NCI-H2196 treated with DMSO at 0.1 percent for 48 hours (cell line): Measurements from ENCODE around the gene OR4K14.
"Not testable (repeated sequence)": the region's sequence is repeated elsewhere in the genome, so short reads cannot be mapped to it uniquely, and the experiment has no call there.

ENCODE experiments used
- DNase-seq: peaks from one replicate; lab custom pipeline; 2025; ENCODE audit not compliant: unreplicated experiment; lab: John Stamatoyannopoulos, UW

OR4K14 gene

GRCh38 chr14:20019257-20019865 is at the start of gene OR4K14:
TSS of gene OR4K14 (minus strand) at chr14:20019307. CDS start at chr14:20015193, 4,114 bp downstream.
- no peak for DNase-seq

- no peak for DNase-seq
Measured at GRCh38 chr14:20059745-20060144, 40.6 kb upstream of the OR4K14 start, which contains the start of gene OR4L1. TSS of gene OR4L1 (plus strand) at chr14:20060045. CDS start at chr14:20060045, 0 bp downstream.

GRCh38 chr14:20048202-20048601 is 29.1 kb upstream of the OR4K14 start:
- no peak for DNase-seq

GRCh38 chr14:20044243-20044642 is 25.1 kb upstream of the OR4K14 start:
- DNase-seq = no peak

- no peak for DNase-seq
Measured at GRCh38 chr14:20035938-20036337, 16.8 kb upstream of the OR4K14 start, which contains the start of gene OR4K13. TSS of gene OR4K13 (minus strand) at chr14:20036038. CDS start at chr14:20034758, 1,280 bp downstream.

DNA sequence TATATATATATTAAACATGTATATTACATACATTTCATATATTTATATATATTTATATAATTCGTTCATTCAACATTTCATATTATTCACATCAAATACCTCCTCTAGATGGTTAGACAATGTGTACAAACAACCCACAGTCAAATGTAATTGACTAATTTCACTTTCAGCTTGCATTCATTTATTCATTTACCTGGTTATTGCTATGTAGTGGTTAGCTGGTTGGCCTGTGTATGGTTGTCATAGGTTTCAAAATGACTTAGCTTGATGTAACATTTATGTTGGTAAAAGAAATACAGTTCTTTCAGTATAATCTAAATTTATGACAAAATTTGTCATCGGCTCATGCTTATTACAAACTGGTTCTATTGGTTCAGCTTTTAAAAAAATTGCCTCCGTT is 16.3 kb upstream of the OR4K14 start:
- DNase-seq = no peak

GRCh38 chr14:20031058-20031457 is 12.0 kb upstream of the OR4K14 start:
- DNase-seq = no peak

DNA sequence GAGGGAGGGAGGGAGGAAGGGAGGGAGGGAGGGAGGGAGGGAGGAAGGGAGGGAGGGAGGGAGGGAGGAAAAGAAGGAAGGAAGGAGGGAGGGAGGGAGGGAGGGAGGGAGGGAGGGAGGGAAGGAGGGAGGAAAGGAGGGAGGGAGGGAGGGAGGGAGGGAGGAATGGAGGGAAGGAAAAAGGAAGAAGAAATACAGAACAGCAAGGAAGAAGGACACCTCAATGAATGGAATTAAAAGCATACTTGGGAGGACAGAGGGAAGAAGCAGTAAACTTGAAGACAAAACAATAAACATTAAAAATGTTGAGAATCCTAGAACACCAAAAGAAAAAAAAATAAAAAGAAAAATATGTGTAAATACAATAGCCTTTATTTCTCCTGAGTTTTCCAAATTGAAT is 11.0 kb downstream of the OR4K14 start:
- DNase-seq = no peak

DNA sequence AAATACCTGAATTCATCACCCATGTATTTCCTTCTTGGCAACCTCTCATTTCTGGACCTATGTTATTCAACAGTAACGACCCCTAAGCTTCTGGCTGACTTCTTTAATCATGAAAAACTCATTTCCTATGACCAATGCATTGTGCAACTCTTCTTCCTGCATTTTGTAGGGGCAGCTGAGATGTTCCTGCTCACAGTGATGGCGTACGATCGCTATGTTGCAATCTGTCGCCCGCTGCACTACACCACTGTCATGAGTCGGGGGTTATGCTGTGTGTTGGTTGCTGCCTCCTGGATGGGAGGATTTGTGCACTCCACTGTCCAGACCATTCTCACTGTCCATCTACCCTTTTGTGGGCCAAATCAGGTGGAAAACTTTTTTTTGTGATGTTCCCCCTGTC is 16.8 kb downstream of the OR4K14 start:
- DNase-seq = no peak

DNA sequence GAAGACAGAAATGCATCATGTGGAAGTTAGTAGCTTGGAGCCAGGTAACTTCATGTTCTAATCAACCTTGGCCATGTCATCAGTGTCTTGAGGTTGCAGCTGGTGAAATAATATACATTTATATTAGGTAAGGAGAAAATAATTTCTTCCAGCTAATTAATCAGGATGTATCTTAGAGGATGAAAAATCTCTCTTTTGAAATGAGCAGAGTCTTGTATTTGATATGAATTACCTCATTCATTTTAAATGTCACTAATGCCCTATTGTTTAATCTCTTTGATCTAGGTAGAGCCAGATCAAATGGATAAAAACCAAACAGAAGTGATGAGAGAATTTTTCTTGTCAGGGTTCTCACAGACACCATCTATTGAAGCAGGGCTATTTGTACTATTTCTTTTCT is 17.2 kb downstream of the OR4K14 start, which contains the start of gene OR4Q2:
TSS of gene OR4Q2 (plus strand) at position 301 of the 400 bp plus-strand sequence.
- DNase-seq = no peak

- no peak for DNase-seq
Measured at GRCh38 chr14:19993438-19993837, 25.7 kb downstream of the OR4K14 start.

DNA sequence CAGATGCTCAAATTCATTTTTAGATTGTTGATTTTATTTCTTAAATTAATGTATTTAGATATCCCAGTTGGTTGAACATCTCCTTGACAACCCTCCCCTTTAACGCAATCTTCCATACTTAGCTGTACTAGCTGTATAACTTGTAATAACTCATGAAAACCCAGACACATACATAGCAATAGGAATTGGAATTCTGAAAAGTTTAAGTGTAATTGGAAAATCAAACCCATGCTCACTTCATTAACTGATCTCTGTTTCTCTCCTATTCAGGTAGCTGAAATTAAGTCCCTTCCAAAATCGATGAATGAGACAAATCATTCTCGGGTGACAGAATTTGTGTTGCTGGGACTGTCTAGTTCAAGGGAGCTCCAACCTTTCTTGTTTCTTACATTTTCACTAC is 43.8 kb downstream of the OR4K14 start, which contains the start of gene OR4K15:
TSS of gene OR4K15 (plus strand) at position 301 of the 400 bp plus-strand sequence. CDS start at position 301, 0 bp downstream.
- DNase-seq = no peak

DNA sequence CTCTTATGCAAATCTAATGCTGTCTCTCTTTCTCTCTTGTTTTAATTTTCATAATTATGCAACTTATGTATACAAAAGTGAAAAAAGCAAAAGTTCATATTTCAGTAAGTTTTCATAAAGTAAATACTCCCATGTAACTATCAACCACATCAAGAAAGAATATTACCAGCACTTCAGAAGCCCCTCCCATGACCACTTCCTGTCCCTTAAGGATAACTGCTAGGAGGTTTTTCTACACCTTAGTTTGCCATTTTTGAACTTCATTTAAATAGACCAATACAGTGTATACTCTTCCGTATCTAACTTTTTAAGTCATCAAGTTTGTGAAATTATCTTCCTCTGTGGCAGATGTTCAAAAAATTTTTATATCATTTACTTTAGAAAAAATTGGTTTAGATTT is 44.3 kb downstream of the OR4K14 start:
- DNase-seq = no peak

DNA sequence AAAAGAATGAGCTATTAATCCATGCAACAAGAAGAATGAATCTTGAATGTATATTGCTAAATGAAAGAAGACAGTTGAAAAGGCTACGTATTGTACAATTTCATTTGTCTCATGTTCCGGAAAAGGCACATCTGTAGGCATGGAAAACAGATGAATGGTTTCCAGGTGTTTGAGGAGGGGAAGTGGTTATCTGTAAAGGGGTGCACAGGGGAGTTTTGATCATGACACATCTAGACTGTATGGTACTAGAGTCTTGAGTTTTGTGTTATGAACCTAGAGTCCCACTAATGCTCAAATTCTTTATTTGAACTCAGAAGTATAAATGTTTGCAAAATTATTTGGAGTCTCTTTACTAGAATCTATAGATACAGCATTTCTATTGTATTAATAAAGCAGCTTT is 49.4 kb downstream of the OR4K14 start:
- not testable (repeated sequence) for DNase-seq
